Central memory CD8-positive, alpha-beta T cell (primary cell): Measurements from ENCODE around the gene GNAS-AS1.
"Not testable (repeated sequence)": the region's sequence is repeated elsewhere in the genome, so short reads cannot be mapped to it uniquely, and the experiment has no call there.

Experiments
- ATAC-seq: fragments of 150-1000 bp; cut with Tn5 transposase; replicated peaks from 2 replicates; pipeline ENCODE4 v1.10.0; 2022; ENCODE audit warnings: mild to moderate bottlenecking, moderate FRiP score, moderate number of reproducible peaks; ENCODE audit not compliant: poor library complexity, severe bottlenecking; ENCODE audit errors: extremely low read depth
- DNase-seq, 2 donors: peaks; one replicate each; pipeline ENCODE4 v3.0.0; 2021; ENCODE audit warnings: low spot score in 2 of 2
- H3K27ac Mint-ChIP-seq: one replicate; pipeline ENCODE4 v1.8.0; 2022; ENCODE audit warnings: low read depth, mild to moderate bottlenecking, moderate library complexity, mixed read lengths
- H3K27me3 Mint-ChIP-seq: one replicate; pipeline ENCODE4 v1.8.0; 2022; ENCODE audit warnings: mixed read lengths
- H3K36me3 Mint-ChIP-seq: one replicate; pipeline ENCODE4 v1.8.0; 2022; ENCODE audit warnings: mild to moderate bottlenecking, moderate library complexity, mixed read lengths; ENCODE audit not compliant: insufficient read depth
- H3K4me1 Mint-ChIP-seq: one replicate; pipeline ENCODE4 v1.8.0; 2022; ENCODE audit warnings: mixed read lengths
- H3K4me3 Mint-ChIP-seq: one replicate; pipeline ENCODE4 v1.8.0; 2022; ENCODE audit warnings: mild to moderate bottlenecking, moderate library complexity, mixed read lengths
- H3K9me3 Mint-ChIP-seq: one replicate; pipeline ENCODE4 v1.8.0; 2022; ENCODE audit warnings: mixed read lengths

Gene GNAS-AS1

GRCh38 chr20:58835231-58835630 lies 15.5 kb downstream of the GNAS-AS1 start:
- no peak overlapping the region for H3K27ac Mint-ChIP-seq
- ATAC-seq = no peak
- H3K4me1 Mint-ChIP-seq = peaks cover 12% of the 10 kb centered on the region
- peaks cover 6% of the 10 kb centered on the region for H3K9me3 Mint-ChIP-seq
- no peak overlapping the region for H3K4me3 Mint-ChIP-seq
- no peak for DNase-seq
- peaks cover 1% of the 10 kb centered on the region for H3K36me3 Mint-ChIP-seq
- peaks cover 43% of the 10 kb centered on the region for H3K27me3 Mint-ChIP-seq

- DNase-seq (no peak), ATAC-seq (no peak)
- Mint-ChIP-seq H3K4me1 (peaks cover 15% of the 10 kb centered on the region), H3K4me3 (no peak overlapping the region), H3K27ac (no peak overlapping the region), H3K36me3 (peaks cover 1% of the 10 kb centered on the region), H3K27me3 (peaks cover 34% of the 10 kb centered on the region), H3K9me3 (peaks cover 6% of the 10 kb centered on the region)
Observed at GRCh38 chr20:58833921-58834320, 16.8 kb downstream of the GNAS-AS1 start.

DNA sequence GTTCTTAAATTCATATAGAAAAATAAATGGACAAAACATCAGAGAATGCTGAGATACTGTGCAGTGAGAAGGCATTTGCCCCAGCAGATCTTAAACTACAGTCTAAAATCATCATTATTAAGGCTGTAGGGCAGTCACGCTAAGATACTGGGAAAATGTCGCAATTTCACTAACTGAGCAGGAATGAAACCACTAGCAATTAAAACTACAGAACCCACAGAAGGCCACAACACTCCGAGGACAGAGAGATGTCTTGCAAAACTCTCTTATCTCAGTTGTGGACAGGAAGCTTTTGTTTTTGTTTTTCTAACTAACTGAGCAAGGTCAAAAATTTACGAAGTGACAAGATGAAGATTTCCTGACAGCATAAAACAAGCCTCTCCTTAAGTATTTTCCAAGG lies 18.2 kb downstream of the GNAS-AS1 start:
- peaks cover 6% of the 10 kb centered on the region for H3K9me3 Mint-ChIP-seq
- no peak for DNase-seq
- peaks cover 1% of the 10 kb centered on the region for H3K36me3 Mint-ChIP-seq
- no peak overlapping the region for H3K27ac Mint-ChIP-seq
- H3K4me3 Mint-ChIP-seq = no peak overlapping the region
- peaks cover 11% of the 10 kb centered on the region for H3K4me1 Mint-ChIP-seq
- ATAC-seq = no peak
- H3K27me3 Mint-ChIP-seq = peaks cover 34% of the 10 kb centered on the region

DNA sequence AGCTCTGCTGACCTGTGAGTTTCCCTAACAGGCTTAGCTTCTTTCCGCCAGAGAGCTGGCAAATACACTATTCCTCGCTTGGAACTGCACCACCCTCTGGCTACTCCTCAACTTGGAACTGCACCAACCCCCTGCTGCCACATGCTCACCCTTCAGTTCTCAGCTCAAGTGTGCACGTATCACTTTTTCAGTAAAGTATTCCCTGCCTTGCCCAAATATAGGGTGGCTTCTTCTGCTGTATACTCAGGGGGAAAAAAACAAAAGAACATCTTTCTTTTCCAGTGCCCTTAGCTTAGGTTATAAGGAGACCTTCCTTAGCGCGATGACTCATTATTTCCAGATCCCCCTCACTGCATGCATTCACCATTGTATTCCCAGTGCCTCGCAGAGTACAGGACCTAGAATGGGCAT lies 21.2 kb downstream of the GNAS-AS1 start:
- H3K27me3 Mint-ChIP-seq = peaks cover 17% of the 10 kb centered on the region
- no peak overlapping the region for H3K4me3 Mint-ChIP-seq
- peak overlapping the region; percentile 69 for H3K27ac Mint-ChIP-seq
- peaks cover 6% of the 10 kb centered on the region for H3K9me3 Mint-ChIP-seq
- peaks cover 9% of the 10 kb centered on the region for H3K4me1 Mint-ChIP-seq
- H3K36me3 Mint-ChIP-seq = peaks cover 1% of the 10 kb centered on the region
- ATAC-seq = no peak
- DNase-seq = no peak

DNA sequence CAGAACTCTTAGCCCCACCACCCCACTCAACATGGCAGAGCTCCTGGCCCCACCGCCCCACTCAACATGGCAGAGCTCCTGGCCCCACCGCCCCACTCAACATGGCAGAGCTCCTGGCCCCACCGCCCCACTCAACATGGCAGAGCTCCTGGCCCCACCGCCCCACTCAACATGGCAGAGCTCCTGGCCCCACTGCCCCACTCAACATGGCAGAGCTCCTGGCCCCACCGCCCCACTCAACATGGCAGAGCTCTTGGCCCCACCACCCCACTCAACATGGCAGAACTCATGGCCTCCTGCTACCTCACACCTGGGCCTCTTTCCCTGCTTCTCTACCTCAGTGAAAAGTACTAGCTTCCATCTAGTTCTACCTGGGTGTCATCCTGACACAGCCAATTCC lies 21.9 kb downstream of the GNAS-AS1 start:
- H3K27me3 Mint-ChIP-seq, H3K4me3 Mint-ChIP-seq, ATAC-seq, H3K27ac Mint-ChIP-seq, H3K9me3 Mint-ChIP-seq, H3K36me3 Mint-ChIP-seq, H3K4me1 Mint-ChIP-seq, DNase-seq: not testable (repeated sequence)

- Mint-ChIP-seq H3K4me1 (peaks cover 9% of the 10 kb centered on the region), H3K36me3 (peaks cover 1% of the 10 kb centered on the region), H3K27me3 (peaks cover 3% of the 10 kb centered on the region), H3K9me3 (peaks cover 6% of the 10 kb centered on the region), H3K4me3 (no peak overlapping the region), H3K27ac (no peak overlapping the region)
- DNase-seq (no peak), ATAC-seq (no peak)
Observed at GRCh38 chr20:58828136-58828535, 22.6 kb downstream of the GNAS-AS1 start.

GRCh38 chr20:58826271-58826670 lies 24.4 kb downstream of the GNAS-AS1 start:
- peaks cover 6% of the 10 kb centered on the region for H3K9me3 Mint-ChIP-seq
- no peak for ATAC-seq
- no peak overlapping the region for H3K4me3 Mint-ChIP-seq
- H3K27ac Mint-ChIP-seq = no peak overlapping the region
- peaks cover 1% of the 10 kb centered on the region for H3K36me3 Mint-ChIP-seq
- no peak for DNase-seq
- no peaks in the 10 kb centered on the region for H3K27me3 Mint-ChIP-seq
- peaks cover 9% of the 10 kb centered on the region for H3K4me1 Mint-ChIP-seq

- Mint-ChIP-seq H3K9me3 (peaks cover 2% of the 10 kb centered on the region), H3K27me3 (no peaks in the 10 kb centered on the region), H3K4me3 (no peak overlapping the region), H3K4me1 (peaks cover 5% of the 10 kb centered on the region), H3K27ac (no peak overlapping the region), H3K36me3 (no peaks in the 10 kb centered on the region)
- DNase-seq = no peak
- no peak for ATAC-seq
Observed at GRCh38 chr20:58825450-58825849, 25.3 kb downstream of the GNAS-AS1 start.

- DNase-seq = no peak
- Mint-ChIP-seq H3K4me3 (no peak overlapping the region), H3K9me3 (no peaks in the 10 kb centered on the region), H3K27me3 (no peaks in the 10 kb centered on the region), H3K36me3 (no peaks in the 10 kb centered on the region), H3K27ac (no peak overlapping the region), H3K4me1 (peaks cover 4% of the 10 kb centered on the region)
- ATAC-seq = no peak
Observed at GRCh38 chr20:58824843-58825242, 25.9 kb downstream of the GNAS-AS1 start.

DNA sequence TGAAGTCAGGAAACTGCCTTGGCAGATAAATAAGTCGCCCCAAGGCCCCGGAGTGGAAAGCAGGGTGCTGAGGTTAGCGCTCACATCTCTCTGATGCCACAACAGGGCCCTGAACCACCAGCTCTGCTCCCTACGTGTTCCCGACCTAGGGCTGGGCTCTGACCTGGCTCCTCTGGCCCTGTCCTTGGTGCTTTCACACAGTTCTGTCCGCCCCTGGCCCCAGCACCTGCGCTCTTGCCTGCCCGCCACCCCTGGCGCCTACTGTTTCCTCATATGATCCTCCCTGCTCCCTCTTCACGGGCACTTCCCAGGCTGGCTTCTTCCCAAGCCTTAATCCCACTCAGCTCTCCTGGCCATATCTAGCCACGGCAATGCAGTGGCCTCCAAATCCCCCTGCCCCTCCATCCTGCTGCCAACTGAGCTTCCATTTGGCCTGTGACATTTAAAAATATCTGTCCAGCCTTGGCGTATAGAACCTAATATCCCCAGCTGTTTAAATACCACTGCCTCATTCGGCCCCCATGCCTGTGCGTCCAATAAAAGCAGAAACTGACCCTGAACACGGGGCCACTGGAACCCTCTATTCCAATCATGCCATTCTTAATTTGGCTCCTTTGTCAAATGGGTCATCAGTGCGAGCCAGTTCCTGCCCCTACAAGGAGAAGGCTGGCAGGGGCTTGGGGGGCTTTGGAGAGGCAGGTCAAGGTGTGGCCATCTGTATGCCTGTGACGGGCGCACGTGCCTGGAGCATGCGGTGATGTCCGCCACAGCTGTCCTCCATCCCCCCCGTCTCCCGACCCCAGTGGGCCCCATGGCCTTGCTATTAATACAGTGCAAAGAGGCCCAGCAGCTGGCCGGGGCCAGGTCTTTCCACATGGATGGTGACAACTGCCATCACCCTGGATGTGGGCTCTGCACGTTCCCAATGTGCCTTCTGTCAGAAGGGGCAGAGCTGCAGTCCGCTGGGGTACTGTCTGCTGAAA lies 27.7 kb downstream of the GNAS-AS1 start:
- ATAC-seq = no peak
- no peaks in the 10 kb centered on the region for H3K27me3 Mint-ChIP-seq
- no peaks in the 10 kb centered on the region for H3K36me3 Mint-ChIP-seq
- DNase-seq = no peak
- H3K4me1 Mint-ChIP-seq = no peaks in the 10 kb centered on the region
- no peak overlapping the region for H3K4me3 Mint-ChIP-seq
- no peak overlapping the region for H3K27ac Mint-ChIP-seq
- H3K9me3 Mint-ChIP-seq = no peaks in the 10 kb centered on the region

- no peaks in the 10 kb centered on the region for H3K36me3 Mint-ChIP-seq
- no peaks in the 10 kb centered on the region for H3K4me1 Mint-ChIP-seq
- DNase-seq (no peak), ATAC-seq (no peak)
- peaks cover 6% of the 10 kb centered on the region for H3K27me3 Mint-ChIP-seq
- H3K4me3 Mint-ChIP-seq = no peak overlapping the region
- H3K27ac Mint-ChIP-seq = no peak overlapping the region
- H3K9me3 Mint-ChIP-seq = no peaks in the 10 kb centered on the region
Observed at GRCh38 chr20:58822149-58822548, 28.6 kb downstream of the GNAS-AS1 start.

DNA sequence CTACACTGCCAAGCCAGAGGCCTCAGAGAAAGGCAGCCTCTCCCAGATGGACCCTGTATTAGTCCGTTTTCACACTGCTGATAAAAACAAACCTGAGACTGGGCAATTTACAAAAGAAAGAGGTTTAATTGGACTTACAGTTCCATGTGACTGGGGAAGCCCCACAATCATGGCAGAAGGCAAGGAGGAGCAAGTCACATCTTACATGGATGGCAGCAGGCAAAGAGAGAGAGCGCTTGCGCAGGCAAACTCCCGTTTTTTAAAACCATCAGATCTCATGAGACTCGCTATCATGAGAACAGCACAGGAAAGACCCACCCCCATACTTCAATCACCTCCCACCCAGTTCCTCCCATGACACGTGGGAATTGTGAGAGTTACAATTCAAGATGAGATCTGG lies 30.2 kb downstream of the GNAS-AS1 start:
- H3K9me3 Mint-ChIP-seq, H3K27ac Mint-ChIP-seq, H3K36me3 Mint-ChIP-seq, H3K4me1 Mint-ChIP-seq, DNase-seq, ATAC-seq, H3K4me3 Mint-ChIP-seq: not testable (repeated sequence)
- peaks cover 18% of the 10 kb centered on the region for H3K27me3 Mint-ChIP-seq

DNA sequence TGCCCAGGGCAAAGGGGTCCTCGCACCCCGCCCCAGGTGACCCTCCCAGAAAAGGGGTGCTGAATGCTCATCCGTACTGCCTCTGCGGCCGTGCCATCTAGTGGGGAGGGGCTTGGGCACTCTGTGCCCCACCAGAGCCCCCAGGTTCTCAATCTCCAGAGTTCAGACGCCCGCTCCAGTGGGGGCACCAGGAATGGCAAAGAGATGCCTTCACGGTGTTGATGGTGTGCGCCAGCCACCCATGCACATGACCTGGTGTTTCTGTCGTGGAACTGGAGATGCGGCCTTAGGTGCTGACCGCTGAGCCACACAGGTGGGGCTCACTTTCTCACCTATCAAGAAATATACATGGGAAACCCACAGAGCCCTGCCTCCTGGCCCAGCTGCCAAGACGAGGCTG lies 30.8 kb downstream of the GNAS-AS1 start:
- no peaks in the 10 kb centered on the region for H3K4me1 Mint-ChIP-seq
- H3K36me3 Mint-ChIP-seq = no peaks in the 10 kb centered on the region
- ATAC-seq (no peak), DNase-seq (no peak)
- no peaks in the 10 kb centered on the region for H3K9me3 Mint-ChIP-seq
- no peak overlapping the region for H3K27ac Mint-ChIP-seq
- no peak overlapping the region for H3K4me3 Mint-ChIP-seq
- peaks cover 22% of the 10 kb centered on the region for H3K27me3 Mint-ChIP-seq
